GM12874 (cell line): ENCODE results near the gene STK24.

ENCODE experiments used
- CTCF ChIP-seq: IDR thresholded peaks from 2 replicates; pipeline ENCODE4 v1.5.1; 2011; ENCODE audit warnings: low read depth, mild to moderate bottlenecking, control low read depth, low read length, moderate library complexity; ENCODE audit not compliant: insufficient read depth

STK24 gene

GRCh38 chr13:98508685-98509084 is 68.2 kb downstream of the STK24 start:
- TF ChIP-seq CTCF = no peak

GRCh38 chr13:98508280-98508679 is 68.6 kb downstream of the STK24 start:
- TF ChIP-seq CTCF = no peak

- no peak for TF ChIP-seq CTCF
Observed at GRCh38 chr13:98507282-98507797, 69.6 kb downstream of the STK24 start.

GRCh38 chr13:98506728-98507230 is 70.1 kb downstream of the STK24 start:
- TF ChIP-seq CTCF = no peak

GRCh38 chr13:98506322-98506721 is 70.6 kb downstream of the STK24 start:
- no peak for TF ChIP-seq CTCF

GRCh38 chr13:98505217-98505616 is 71.7 kb downstream of the STK24 start:
- TF ChIP-seq CTCF = no peak

- TF ChIP-seq CTCF = no peak
Observed at GRCh38 chr13:98504371-98504963, 72.4 kb downstream of the STK24 start.
